Measurements from ENCODE around the gene CFAP97.

GRCh38 chr4:185232370-185232769, 28.6 kb upstream of the CFAP97 start:
- TF ChIP-seq, protein P1, sequence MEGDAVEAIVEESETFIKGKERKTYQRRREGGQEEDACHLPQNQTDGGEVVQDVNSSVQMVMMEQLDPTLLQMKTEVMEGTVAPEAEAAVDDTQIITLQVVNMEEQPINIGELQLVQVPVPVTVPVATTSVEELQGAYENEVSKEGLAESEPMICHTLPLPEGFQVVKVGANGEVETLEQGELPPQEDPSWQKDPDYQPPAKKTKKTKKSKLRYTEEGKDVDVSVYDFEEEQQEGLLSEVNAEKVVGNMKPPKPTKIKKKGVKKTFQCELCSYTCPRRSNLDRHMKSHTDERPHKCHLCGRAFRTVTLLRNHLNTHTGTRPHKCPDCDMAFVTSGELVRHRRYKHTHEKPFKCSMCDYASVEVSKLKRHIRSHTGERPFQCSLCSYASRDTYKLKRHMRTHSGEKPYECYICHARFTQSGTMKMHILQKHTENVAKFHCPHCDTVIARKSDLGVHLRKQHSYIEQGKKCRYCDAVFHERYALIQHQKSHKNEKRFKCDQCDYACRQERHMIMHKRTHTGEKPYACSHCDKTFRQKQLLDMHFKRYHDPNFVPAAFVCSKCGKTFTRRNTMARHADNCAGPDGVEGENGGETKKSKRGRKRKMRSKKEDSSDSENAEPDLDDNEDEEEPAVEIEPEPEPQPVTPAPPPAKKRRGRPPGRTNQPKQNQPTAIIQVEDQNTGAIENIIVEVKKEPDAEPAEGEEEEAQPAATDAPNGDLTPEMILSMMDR (IDR thresholded peaks at IDR 0.05), result no peak
- no peak for TF ChIP-seq POLR2A (IDR thresholded peaks at IDR 0.05)
